GM12878 (cell line): ENCODE data around the gene RAB37. TPM values are rescaled to one million over a fixed set of nuclear protein-coding genes. Genes with fewer than 3 reads are reported as not detected.

Source experiments
- ATAC-seq: fragments of 200-7000 bp; cut with Tn5 transposase; 3 replicates; pipeline ENCODE4 v1.9.1; 2020; ENCODE audit warnings: mild to moderate bottlenecking, moderate library complexity
- BruUV-seq: library from RNA; stranded (reverse); fragments of 400-500 nt; replicated peaks from 2 replicates; lab custom pipeline; 2021; lab: Mats Ljungman, UMichigan
- CTCF ChIA-PET: fragments of 300-600 bp; sonication (Branson Sonifier 250); formaldehyde crosslinking; extraction: SDS; loops from one replicate; lab custom pipeline; 2021; ENCODE audit warnings: inconsistent platforms; lab: Yijun Ruan, JAX
- POLR2A ChIA-PET: fragments of 350-600 bp; formaldehyde crosslinking; extraction: SDS; loops from one replicate; lab custom pipeline; 2021; ENCODE audit warnings: inconsistent platforms; lab: Charles Lee
- RAD21 ChIA-PET: fragments of 300-600 bp; sonication (Branson Sonifier 250); formaldehyde crosslinking; loops from one replicate; lab custom pipeline; 2023; ENCODE audit warnings: antibody characterized with exemption; ENCODE audit not compliant: unreplicated experiment; lab: Charles Lee
- SMC1A ChIA-PET: fragments of 300-600 bp; sonication (Branson Sonifier 250); formaldehyde crosslinking; loops from one replicate; lab custom pipeline; 2023; ENCODE audit not compliant: unreplicated experiment, uncharacterized antibody; lab: Charles Lee
- DNase-seq: peaks from one replicate; pipeline ENCODE4 v3.0.0-alpha.2; 2011; ENCODE audit warnings: low read depth, low spot score
- FAIRE-seq: peaks from 3 replicates; lab custom pipeline; 2011; peaks lifted over from hg19 to GRCh38; lab: Jason Lieb, UNC
- H2AFZ ChIP-seq: 2 replicates; pipeline ENCODE4 v1.6.0; 2011; ENCODE audit warnings: low read depth, low read length, control low read depth; ENCODE audit not compliant: control insufficient read depth
- H3K27ac ChIP-seq: 2 replicates; pipeline ENCODE4 v1.5.1; 2011; ENCODE audit warnings: control low read depth; ENCODE audit not compliant: control insufficient read depth, insufficient read depth
- H3K27me3 ChIP-seq, 2 experiments: replicated peaks in 1 of 2; 2 replicates each; pipeline versions ENCODE4 v1.6.0 to v1.6.1; 2011; ENCODE audit warnings: low read length in 1 of 2; ENCODE audit not compliant: control insufficient read depth in 2 of 2, insufficient read depth in 2 of 2
- H3K36me3 ChIP-seq, 2 experiments: 2 replicates each; pipeline ENCODE4 v1.5.1; 2011; ENCODE audit warnings: low read length in 1 of 2; ENCODE audit not compliant: control insufficient read depth in 2 of 2, insufficient read depth in 2 of 2
- H3K4me1 ChIP-seq: 2 replicates; pipeline ENCODE4 v1.6.1; 2011; ENCODE audit warnings: mild to moderate bottlenecking, low read length, moderate library complexity, mixed read lengths; ENCODE audit not compliant: control insufficient read depth, insufficient read depth
- H3K4me2 ChIP-seq: 2 replicates; pipeline ENCODE4 v1.6.0; 2011; ENCODE audit warnings: control low read depth; ENCODE audit not compliant: control insufficient read depth, insufficient read depth
- H3K4me3 ChIP-seq: fragments of 200-600 bp; sonication (generic); 2 replicates; pipeline ENCODE4 v1.5.1; 2016
- H3K79me2 ChIP-seq: 2 replicates; pipeline ENCODE4 v1.6.0; 2011; ENCODE audit warnings: low read length; ENCODE audit not compliant: control insufficient read depth, insufficient read depth
- H3K9ac ChIP-seq: 2 replicates; pipeline ENCODE4 v1.8.0; 2011; ENCODE audit warnings: low read length, control low read depth, mixed read lengths; ENCODE audit not compliant: control insufficient read depth, insufficient read depth
- H3K9me3 ChIP-seq: replicated peaks from 3 replicates; pipeline ENCODE4 v1.5.1; 2011; ENCODE audit warnings: mild to moderate bottlenecking, low read length; ENCODE audit not compliant: control insufficient read depth, insufficient read depth
- H4K20me1 ChIP-seq: 2 replicates; pipeline ENCODE4 v1.6.0; 2011; ENCODE audit not compliant: control insufficient read depth, insufficient read depth
- CEBPZ ChIP-seq: fragments of 150-350 bp; IDR thresholded peaks from 2 replicates; pipeline ENCODE4 v1.6.1; 2016; ENCODE audit warnings: low read depth, low read length
- EP300 ChIP-seq, 2 experiments: fragments of 150-350 bp in 1 of 2; IDR thresholded peaks; 2 replicates each; pipeline ENCODE4 v1.6.1; 2011 to 2012; ENCODE audit warnings: low read depth in 2 of 2, low read length in 2 of 2, borderline replicate concordance in 1 of 2, improper control_type of control experiment in 1 of 2, inconsistent platforms in 1 of 2; ENCODE audit not compliant: control insufficient read depth in 1 of 2
- EZH2 ChIP-seq: IDR thresholded peaks from 2 replicates; pipeline ENCODE4 v1.6.1; 2012; ENCODE audit warnings: low read depth, mild to moderate bottlenecking, control low read depth, inconsistent platforms, low read length, borderline replicate concordance; ENCODE audit not compliant: control insufficient read depth
- FOXM1 ChIP-seq: IDR thresholded peaks from 2 replicates; pipeline ENCODE4 v1.6.1; 2012; ENCODE audit warnings: low read depth, mild to moderate bottlenecking, inconsistent platforms, low read length, moderate library complexity
- HDGF ChIP-seq: fragments of 450-650 bp; IDR thresholded peaks from 2 replicates; pipeline ENCODE4 v1.6.1; 2016; ENCODE audit warnings: antibody characterized with exemption
- JUND ChIP-seq: IDR thresholded peaks from 2 replicates; pipeline ENCODE4 v1.6.1; 2012; ENCODE audit warnings: low read depth, mild to moderate bottlenecking, low read length, improper control_type of control experiment, moderate library complexity
- NFIC ChIP-seq: IDR thresholded peaks from 2 replicates; pipeline ENCODE4 v1.6.1; 2012; ENCODE audit warnings: low read depth, mild to moderate bottlenecking, inconsistent platforms, low read length, moderate library complexity
- NFYB ChIP-seq: IDR thresholded peaks from 2 replicates; pipeline ENCODE4 v1.6.1; 2011; ENCODE audit warnings: low read depth, mild to moderate bottlenecking, low read length, improper control_type of control experiment, moderate library complexity; ENCODE audit not compliant: insufficient read depth
- NRF1 ChIP-seq: conservative IDR thresholded peaks from 2 replicates; pipeline ENCODE4 v1.6.1; 2011; ENCODE audit warnings: mild to moderate bottlenecking, low read depth, low read length, improper control_type of control experiment
- POLR2AphosphoS5 ChIP-seq: IDR thresholded peaks from 2 replicates; pipeline ENCODE4 v1.6.1; 2011; ENCODE audit warnings: mild to moderate bottlenecking, low read length, inconsistent platforms
- SMAD1 ChIP-seq: fragments of 450-650 bp; IDR thresholded peaks from 2 replicates; pipeline ENCODE4 v1.6.1; 2018; ENCODE audit warnings: mild to moderate bottlenecking, low read depth; ENCODE audit not compliant: partially characterized antibody
- SMC3 ChIP-seq: IDR thresholded peaks from 2 replicates; pipeline ENCODE4 v1.6.1; 2011; ENCODE audit warnings: low read length, improper control_type of control experiment, borderline replicate concordance
- WGBS: methylation state at CpG from one replicate; pipeline ENCODE4 v1.1.6; 2016; ENCODE audit warnings: low lambda C conversion rate; ENCODE audit not compliant: insufficient replicate concordance, insufficient coverage; ENCODE audit errors: missing lambda C conversion rate; 5-methylcytosine and 5-hydroxymethylcytosine counted together
- in situ Hi-C: fragments of 300-500 bp; cut with MboI; formaldehyde crosslinking; loops from 9 replicates; pipeline ENCODE4 v1.14.3; 2018; ENCODE audit warnings: mixed read lengths
- intact Hi-C: fragments of 100-400 bp; cut with micrococcal nuclease; formaldehyde crosslinking; loops from one replicate; pipeline ENCODE4 v1.14.2; 2022; ENCODE audit not compliant: unreplicated experiment
- polyA plus RNA-seq, 11 experiments: library from polyadenylated mRNA; depleted of rRNA in 4 of 11; unstranded in 6 of 11; stranded (reverse) in 5 of 11; fragments of >200 nt; fragmentation: Nextera tagmentation in 4 of 11; fragmentation: Illumina TruSeq in 1 of 11; extraction: Ambion mirVana in 4 of 11; extraction: Trizol in 1 of 11; gene quantifications; 1 replicate in 1 of 11; 2 replicates in 10 of 11; pipeline versions ENCODE4 v1.2.1 to v1.2.3, GENCODE V29; 2011 to 2016; ENCODE audit warnings: inconsistent platforms in 2 of 11, missing spikeins in 2 of 11, low read depth in 1 of 11
- total RNA-seq, 4 experiments: library from RNA; depleted of rRNA in 3 of 4; stranded (reverse); fragments of >200 nt in 3 of 4; fragmentation: Illumina TruSeq in 1 of 4; extraction: Trizol in 1 of 4; gene quantifications; 2 replicates each; pipeline versions ENCODE4 v1.2.1 to v1.2.3, GENCODE V29; 2013 to 2021

The RAB37 gene
- total and polyA plus RNA-seq, 10 of the 15 experiments (the other 5 are each of a cell fraction or from before 2014, with no cell fraction given): 0.48 to 5.6 (median 1.7) TPM

- ChIA-PET RAD21 (interaction anchor here (1.7 kb wide), 1 partner anchor 83 kb away, joined by 18 read pairs; no protein-coding TSS in a partner anchor), SMC1A (interaction anchor here (0.8 to 2.0 kb wide), 4 partner anchors 33 to 147 kb away, joined by 3 to 13 read pairs (median 7); no protein-coding TSS in a partner anchor), CTCF (interaction anchor here (0.8 to 2.8 kb wide), 7 partner anchors 19 to 221 kb away, joined by 3 to 41 read pairs (median 10); no protein-coding TSS in a partner anchor), POLR2A (no interaction called here)
- Histone ChIP-seq H3K36me3 (no peaks in the 10 kb centered on the region), H3K9me3 (no peaks in the 10 kb centered on the region), H3K4me1 (peaks cover 54% of the 10 kb centered on the region), H3K4me2 (no peak overlapping the region), H2AFZ (no peak overlapping the region), H3K27ac (no peak overlapping the region), H4K20me1 (no peaks in the 10 kb centered on the region), H3K79me2 (no peaks in the 10 kb centered on the region), H3K9ac (no peak overlapping the region), H3K27me3 (no peaks in the 10 kb centered on the region), H3K4me3 (no peak overlapping the region)
- no TSS peak for BruUV-seq
- WGBS: 98% methylated on average over 17 of the region's 17 CpGs
- intact Hi-C loops (no loop called here), in situ Hi-C loops (loop anchor here (5.0 kb wide), 1 partner anchor 126 kb away; no protein-coding TSS in a partner anchor)
- FAIRE-seq (no peak), DNase-seq (no peak), ATAC-seq (no peak)
- TF ChIP-seq EZH2: no peak
- no peak for TF ChIP-seq SMAD1
- TF ChIP-seq POLR2AphosphoS5: no peak
- no peak for TF ChIP-seq FOXM1
- TF ChIP-seq NFIC: no peak
- no peak for TF ChIP-seq EP300 (IDR thresholded peaks at IDR 0.05; ENCODE audit: borderline replicate concordance in 1 of 2, control insufficient read depth in 1 of 2, low read depth in 2 of 2, low read length in 2 of 2)
- no peak for TF ChIP-seq HDGF
- no peak for TF ChIP-seq CEBPZ
- no peak for TF ChIP-seq NFYB
- no peak for TF ChIP-seq SMC3
- no peak for TF ChIP-seq JUND
- no peak for TF ChIP-seq NRF1
Observed at GRCh38 chr17:74740641-74741387, 3.8 kb downstream of the RAB37 start.
